Activated CD4-positive, alpha-beta T cell treated with anti-CD3 and anti-CD28 coated beads for 36 hours (primary cell): ENCODE measurements around the gene MLLT6. TPM values are rescaled to one million over a fixed set of nuclear protein-coding genes. Genes with fewer than 3 reads are reported as not detected.
A peak's percentile ranks its signal among the peaks of the same experiment; 100 is the strongest.

Experiments
- ATAC-seq: fragments of 200-7000 bp; cut with Tn5 transposase; one replicate; pipeline ENCODE4 v1.10.0; 2021; ENCODE audit warnings: mild to moderate bottlenecking, moderate library complexity
- CTCF ChIA-PET: fragments of 350-600 bp; sonication (Branson Sonifier 250); formaldehyde crosslinking; loops from one replicate; lab custom pipeline; 2021; ENCODE audit warnings: antibody characterized with exemption; lab: Charles Lee
- POLR2A ChIA-PET: fragments of 350-600 bp; sonication (Branson Sonifier 250); formaldehyde crosslinking; loops from one replicate; lab custom pipeline; 2021; ENCODE audit warnings: antibody characterized with exemption, inconsistent platforms; lab: Charles Lee
- DNase-seq: peaks from one replicate; pipeline ENCODE4 v3.0.0-alpha.2; 2020
- H3K27ac Mint-ChIP-seq: one replicate; pipeline ENCODE4 v1.8.0; 2021; ENCODE audit warnings: mixed read lengths
- H3K27me3 Mint-ChIP-seq: one replicate; pipeline ENCODE4 v1.8.0; 2021; ENCODE audit warnings: mixed read lengths
- H3K36me3 Mint-ChIP-seq: one replicate; pipeline ENCODE4 v1.8.0; 2021; ENCODE audit warnings: low read depth, mixed read lengths
- H3K4me1 Mint-ChIP-seq: one replicate; pipeline ENCODE4 v1.8.0; 2021; ENCODE audit warnings: mixed read lengths
- H3K4me3 Mint-ChIP-seq: one replicate; pipeline ENCODE4 v1.8.0; 2021; ENCODE audit warnings: mild to moderate bottlenecking, moderate library complexity, mixed read lengths
- H3K9me3 Mint-ChIP-seq: one replicate; pipeline ENCODE4 v1.8.0; 2021; ENCODE audit warnings: low read depth, mixed read lengths
- intact Hi-C, 2 experiments: fragments of 100-400 bp; cut with DNase I in 1 of 2; cut with micrococcal nuclease in 1 of 2; formaldehyde crosslinking; loops; one replicate each; pipeline versions ENCODE4 v1.14.2 to v1.15.1; 2022 to 2024; cut with DNase I, micrococcal nuclease
- total RNA-seq, 2 experiments: library from RNA; stranded (reverse); gene quantifications; one replicate each; pipeline ENCODE4 v1.2.3, GENCODE V29; 2021

The MLLT6 gene
- total RNA-seq, 2 experiments from 2014 or later: 168 to 174 TPM

- intact Hi-C loops: loop anchor here in 1 of 2 experiments (5.0 kb wide), 1 partner anchor 1423 kb away; no protein-coding TSS in a partner anchor
These were observed 24.4 kb downstream of the MLLT6 start for GRCh38 chr17:38729368-38729885.

GRCh38 chr17:38729886-38730525 lies 24.9 kb downstream of the MLLT6 start, which contains the start of gene CISD3:
TSS of gene CISD3 (plus strand) at chr17:38730341. CDS start at chr17:38730359, 18 bp downstream.
- Mint-ChIP-seq H3K4me3 (peak within 1 kb of the TSS; percentile 91), H3K36me3 (peaks cover 33% of the 10 kb centered on the region), H3K9me3 (no peaks in the 10 kb centered on the region), H3K4me1 (peaks cover 81% of the 10 kb centered on the region), H3K27ac (peak within 1 kb of the TSS; percentile 100), H3K27me3 (no peaks in the 10 kb centered on the region)
- intact Hi-C loops: loop anchor here (1.0 to 10.0 kb wide), 10 partner anchors 17 to 1422 kb away; partner anchors contain the start of genes ARHGAP23 (in 1 of the 2), PIP4K2B (in 1 of the 2), PSMB3 (in 1 of the 2) and SRCIN1 (in 1 of the 2)
- CTCF ChIA-PET: interaction anchor here (1.2 to 1.6 kb wide), 2 partner anchors 16 to 23 kb away, joined by 3 to 7 read pairs; no protein-coding TSS in a partner anchor
- DNase-seq: peak; percentile 92
- peak; percentile 66 for ATAC-seq
- POLR2A ChIA-PET: interaction anchor here (1.8 kb wide), 1 partner anchor 54 kb away, joined by 6 read pairs; no protein-coding TSS in a partner anchor

More at GRCh38 chr17:38729368-38729885, 24.4 kb downstream of the MLLT6 start:
- Mint-ChIP-seq H3K4me3 (peak overlapping the region; percentile 69), H3K9me3 (no peaks in the 10 kb centered on the region), H3K27ac (peak overlapping the region; percentile 100), H3K4me1 (peaks cover 79% of the 10 kb centered on the region), H3K36me3 (peaks cover 36% of the 10 kb centered on the region), H3K27me3 (no peaks in the 10 kb centered on the region)
- DNase-seq (no peak), ATAC-seq (no peak)
- POLR2A ChIA-PET: interaction anchor here (1.1 to 1.8 kb wide), 3 partner anchors 20 to 23 kb away, joined by 3 to 4 read pairs (median 3); partner anchors contain the start of gene PSMB3
- CTCF ChIA-PET: interaction anchor here (0.6 to 2.1 kb wide), 10 partner anchors 12 to 424 kb away, joined by 3 to 16 read pairs (median 5); no protein-coding TSS in a partner anchor

GRCh38 chr17:38730526-38731379 lies 25.7 kb downstream of the MLLT6 start:
- peak overlapping the region; percentile 93 for H3K27ac Mint-ChIP-seq
- POLR2A ChIA-PET: interaction anchor here (0.6 to 1.8 kb wide), 3 partner anchors 21 to 378 kb away, joined by 3 to 6 read pairs (median 3); no protein-coding TSS in a partner anchor
- H3K4me1 Mint-ChIP-seq: peaks cover 79% of the 10 kb centered on the region
- CTCF ChIA-PET: interaction anchor here (0.6 to 2.5 kb wide), 8 partner anchors 16 to 673 kb away, joined by 3 to 23 read pairs (median 6); no protein-coding TSS in a partner anchor
- H3K9me3 Mint-ChIP-seq: no peaks in the 10 kb centered on the region
- H3K27me3 Mint-ChIP-seq: no peaks in the 10 kb centered on the region
- ATAC-seq (no peak), DNase-seq (peak; percentile 51)
- H3K36me3 Mint-ChIP-seq: peaks cover 26% of the 10 kb centered on the region
- peak overlapping the region; percentile 91 for H3K4me3 Mint-ChIP-seq
- intact Hi-C loops: loop anchor here (1.0 to 10.0 kb wide), 9 partner anchors 17 to 423 kb away; partner anchors contain the start of genes ARHGAP23 (in 1 of the 2), PIP4K2B (in 1 of the 2), PSMB3 (in 1 of the 2) and SRCIN1 (in 1 of the 2)

GRCh38 chr17:38731526-38732294 lies 26.6 kb downstream of the MLLT6 start:
- peak overlapping the region; percentile 91 for H3K4me3 Mint-ChIP-seq
- no peaks in the 10 kb centered on the region for H3K9me3 Mint-ChIP-seq
- H3K27ac Mint-ChIP-seq: peak overlapping the region; percentile 75
- H3K4me1 Mint-ChIP-seq: peaks cover 73% of the 10 kb centered on the region
- POLR2A ChIA-PET: interaction anchor here (0.6 to 1.8 kb wide), 3 partner anchors 22 to 379 kb away, joined by 3 to 6 read pairs (median 3); no protein-coding TSS in a partner anchor
- CTCF ChIA-PET: interaction anchor here (0.6 to 2.5 kb wide), 11 partner anchors 15 to 672 kb away, joined by 3 to 23 read pairs (median 4); no protein-coding TSS in a partner anchor
- no peaks in the 10 kb centered on the region for H3K27me3 Mint-ChIP-seq
- intact Hi-C loops: loop anchor here (2.0 to 10.0 kb wide), 3 partner anchors 125 to 307 kb away; partner anchors contain the start of genes ARHGAP23 (in 1 of the 2) and SRCIN1 (in 1 of the 2)
- peaks cover 24% of the 10 kb centered on the region for H3K36me3 Mint-ChIP-seq
- no peak for ATAC-seq
- DNase-seq: no peak

- intact Hi-C loops: loop anchor here (10.0 kb wide), 2 partner anchors 128 to 308 kb away; partner anchors contain the start of genes ARHGAP23 (in 1 of the 2) and SRCIN1 (in 1 of the 2)
- Mint-ChIP-seq H3K4me3 (peak overlapping the region; percentile 91), H3K27me3 (no peaks in the 10 kb centered on the region), H3K9me3 (no peaks in the 10 kb centered on the region), H3K36me3 (peaks cover 24% of the 10 kb centered on the region), H3K27ac (peak overlapping the region; percentile 75), H3K4me1 (peaks cover 64% of the 10 kb centered on the region)
- DNase-seq (no peak), ATAC-seq (no peak)
- POLR2A ChIA-PET: no interaction called here
- CTCF ChIA-PET: interaction anchor here (1.1 to 3.3 kb wide), 5 partner anchors 26 to 65 kb away, joined by 3 to 23 read pairs (median 10); no protein-coding TSS in a partner anchor
These were observed 27.6 kb downstream of the MLLT6 start for GRCh38 chr17:38732376-38733281.

GRCh38 chr17:38733282-38733981 lies 28.4 kb downstream of the MLLT6 start:
- DNase-seq (no peak), ATAC-seq (no peak)
- Mint-ChIP-seq H3K4me1 (peaks cover 56% of the 10 kb centered on the region), H3K27ac (peak overlapping the region; percentile 92), H3K27me3 (no peaks in the 10 kb centered on the region), H3K4me3 (peak overlapping the region; percentile 5), H3K36me3 (peaks cover 16% of the 10 kb centered on the region), H3K9me3 (no peaks in the 10 kb centered on the region)
- POLR2A ChIA-PET: interaction anchor here (0.7 kb wide), 1 partner anchor 66 kb away, joined by 4 read pairs; no protein-coding TSS in a partner anchor
- intact Hi-C loops: loop anchor here (10.0 kb wide), 2 partner anchors 129 to 309 kb away; partner anchors contain the start of genes ARHGAP23 (in 1 of the 2) and SRCIN1 (in 1 of the 2)
- CTCF ChIA-PET: interaction anchor here (1.4 to 3.5 kb wide), 5 partner anchors 16 to 66 kb away, joined by 4 to 35 read pairs (median 17); no protein-coding TSS in a partner anchor

- peaks cover 48% of the 10 kb centered on the region for H3K4me1 Mint-ChIP-seq
- peak; percentile 18 for ATAC-seq
These were observed 29.2 kb downstream of the MLLT6 start for GRCh38 chr17:38733982-38734973.

More at GRCh38 chr17:38733982-38734973, 29.2 kb downstream of the MLLT6 start:
- CTCF ChIA-PET: interaction anchor here (0.5 to 3.5 kb wide), 21 partner anchors 12 to 441 kb away, joined by 3 to 35 read pairs (median 4); no protein-coding TSS in a partner anchor
- intact Hi-C loops: loop anchor here (2.0 to 10.0 kb wide), 4 partner anchors 17 to 309 kb away; partner anchors contain the start of genes ARHGAP23 (in 1 of the 2) and SRCIN1 (in 1 of the 2)
- POLR2A ChIA-PET: interaction anchor here (0.7 kb wide), 1 partner anchor 67 kb away, joined by 4 read pairs; no protein-coding TSS in a partner anchor
- DNase-seq: peak; percentile 59
- Mint-ChIP-seq H3K4me3 (peak overlapping the region; percentile 22), H3K36me3 (peaks cover 14% of the 10 kb centered on the region), H3K9me3 (no peaks in the 10 kb centered on the region), H3K27me3 (no peaks in the 10 kb centered on the region), H3K27ac (peak overlapping the region; percentile 92)
